BLaER1 treated with 17β-estradiol and CSF1 and Interleukin-3, amounts not matched to agents 10 nM and 100 nM (cell line): ENCODE data around the gene HELZ.
A peak's percentile ranks its signal among the peaks of the same experiment; 100 is the strongest.

Experiments used
- H3K27ac ChIP-seq, 11 experiments: shearing (Covaris generic); formaldehyde crosslinking; 2 replicates each; pipeline ENCODE4 v1.8.1; 2022
- H3K27me3 ChIP-seq, 11 experiments: shearing (Covaris generic); formaldehyde crosslinking; 2 replicates each; pipeline ENCODE4 v1.8.1; 2022
- H3K36me3 ChIP-seq, 11 experiments: shearing (Covaris generic); formaldehyde crosslinking; 2 replicates each; pipeline ENCODE4 v1.8.1; 2022
- H3K4me1 ChIP-seq, 10 experiments: shearing (Covaris generic); formaldehyde crosslinking; 2 replicates each; pipeline ENCODE4 v1.8.1; 2022
- H3K4me2 ChIP-seq, 11 experiments: shearing (Covaris generic); formaldehyde crosslinking; 2 replicates each; pipeline ENCODE4 v1.8.1; 2022
- H3K4me3 ChIP-seq, 10 experiments: shearing (Covaris generic); formaldehyde crosslinking; 2 replicates each; pipeline ENCODE4 v1.8.1; 2022
- H3K9ac ChIP-seq, 11 experiments: shearing (Covaris generic); formaldehyde crosslinking; 2 replicates each; pipeline ENCODE4 v1.8.1; 2022
- H3K9me3 ChIP-seq, 11 experiments: shearing (Covaris generic); formaldehyde crosslinking; replicated peaks in 1 of 11; 2 replicates each; pipeline ENCODE4 v1.8.1; 2022
- H4K20me1 ChIP-seq, 11 experiments: shearing (Covaris generic); formaldehyde crosslinking; 2 replicates each; pipeline ENCODE4 v1.8.1; 2022
- Cebpa-rat ChIP-seq, 11 experiments: shearing (Covaris generic); IDR thresholded peaks; 2 replicates each; pipeline ENCODE4 v1.8.1; 2022

The HELZ gene

DNA sequence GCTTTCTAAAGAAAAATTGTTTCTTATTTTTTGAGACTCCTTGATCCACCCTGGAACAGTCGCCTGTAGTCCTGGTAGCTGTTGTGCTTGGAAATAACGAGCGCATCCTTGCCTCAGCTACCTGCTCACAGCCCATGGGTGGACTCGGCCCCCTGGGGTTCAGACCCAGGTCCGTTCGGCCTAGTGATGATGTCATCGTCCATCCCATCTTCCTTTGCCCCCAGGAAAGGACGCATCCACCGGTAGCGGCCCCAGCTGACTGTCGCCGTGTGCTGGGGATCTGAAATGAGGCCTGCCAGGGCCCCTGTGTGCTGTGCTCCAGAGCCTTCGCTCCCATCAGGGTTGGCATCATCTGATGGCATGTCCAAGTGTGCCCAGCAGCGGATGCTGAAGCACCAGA, 212.6 kb downstream of the HELZ start:
- Histone ChIP-seq H3K9ac (no peak overlapping the region), H3K4me3 (no peak overlapping the region), H3K27ac (no peak overlapping the region), H4K20me1 (no peaks in the 10 kb centered on the region), H3K27me3 (no peaks in the 10 kb centered on the region), H3K36me3 (no peaks in the 10 kb centered on the region), H3K4me2 (peak overlapping the region in 2 of 11 experiments; percentile 7 to 12; a peak in 3 of 22 replicates), H3K4me1 (peaks cover 0 to 11% (median 0%) of the 10 kb centered on the region in 10 experiments; a peak in 3 of 20 replicates), H3K9me3 (peaks cover 0 to 7% (median 0%) of the 10 kb centered on the region in 11 experiments; a peak in 1 of 22 replicates)
- no peak for TF ChIP-seq Cebpa-rat (IDR thresholded peaks at IDR 0.05)

DNA sequence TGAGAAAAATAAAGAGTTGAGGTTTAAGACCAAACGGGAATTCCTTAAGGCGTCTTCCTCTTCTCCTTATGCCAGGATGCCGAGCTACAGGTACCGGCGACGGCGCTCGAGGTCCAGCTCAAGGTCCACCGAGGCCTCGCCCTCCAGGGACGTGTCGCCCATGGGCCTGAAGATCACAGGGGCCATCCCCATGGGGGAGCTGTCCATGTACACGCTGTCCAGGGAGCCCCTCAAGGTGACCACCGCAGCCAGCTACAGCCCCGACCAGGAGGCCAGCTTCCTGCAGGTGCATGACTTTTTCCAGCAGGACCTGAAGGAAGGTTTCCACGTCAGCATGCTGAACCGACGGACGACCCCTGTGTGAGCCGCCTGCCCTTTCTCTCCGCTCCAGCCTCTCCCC, 214.4 kb downstream of the HELZ start:
- Histone ChIP-seq H3K4me2 (no peak overlapping the region), H3K9me3 (no peaks in the 10 kb centered on the region), H3K4me1 (peaks cover 0 to 11% (median 0%) of the 10 kb centered on the region in 10 experiments; a peak in 3 of 20 replicates), H3K27ac (no peak overlapping the region), H3K9ac (no peak overlapping the region), H3K27me3 (no peaks in the 10 kb centered on the region), H4K20me1 (no peaks in the 10 kb centered on the region), H3K36me3 (no peaks in the 10 kb centered on the region), H3K4me3 (no peak overlapping the region)
- no peak for TF ChIP-seq Cebpa-rat (IDR thresholded peaks at IDR 0.05)

DNA sequence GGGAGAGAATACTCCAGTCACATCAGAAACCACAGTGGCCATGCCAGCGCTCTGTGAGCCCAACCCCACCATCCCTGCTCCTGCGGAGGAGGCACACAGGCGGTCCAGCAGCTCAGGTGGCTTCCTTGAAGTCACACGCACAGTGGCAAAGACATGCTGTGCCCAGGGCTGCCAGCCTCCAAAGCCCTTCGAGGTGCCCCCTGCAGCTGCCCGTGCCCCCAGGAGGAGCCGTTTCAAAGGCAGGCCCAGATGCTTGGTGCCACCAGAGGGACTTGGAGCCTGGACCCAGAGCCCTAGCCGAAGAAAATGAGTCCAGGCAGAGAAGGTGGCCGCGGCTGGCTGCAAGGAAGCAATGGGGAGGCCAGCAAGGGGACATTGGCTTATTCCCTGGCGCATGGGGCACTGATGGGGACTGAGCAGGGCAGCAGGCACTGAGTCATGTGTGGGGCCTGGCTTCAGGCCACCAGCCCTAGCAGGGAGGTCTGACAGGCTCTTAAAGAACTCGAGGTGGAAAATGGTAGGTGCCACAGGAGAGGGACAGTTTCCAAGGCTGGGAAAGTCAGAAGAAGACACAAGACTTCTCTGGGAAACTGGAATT, 217.9 kb downstream of the HELZ start:
- Histone ChIP-seq H3K36me3 (no peaks in the 10 kb centered on the region), H3K27ac (no peak overlapping the region), H3K4me1 (peaks cover 0 to 5% (median 0%) of the 10 kb centered on the region in 10 experiments; a peak in 3 of 20 replicates), H3K27me3 (no peaks in the 10 kb centered on the region), H3K4me3 (no peak overlapping the region), H3K9ac (no peak overlapping the region), H3K9me3 (no peaks in the 10 kb centered on the region), H3K4me2 (no peak overlapping the region), H4K20me1 (no peaks in the 10 kb centered on the region)
- TF ChIP-seq Cebpa-rat (IDR thresholded peaks at IDR 0.05), result no peak

DNA sequence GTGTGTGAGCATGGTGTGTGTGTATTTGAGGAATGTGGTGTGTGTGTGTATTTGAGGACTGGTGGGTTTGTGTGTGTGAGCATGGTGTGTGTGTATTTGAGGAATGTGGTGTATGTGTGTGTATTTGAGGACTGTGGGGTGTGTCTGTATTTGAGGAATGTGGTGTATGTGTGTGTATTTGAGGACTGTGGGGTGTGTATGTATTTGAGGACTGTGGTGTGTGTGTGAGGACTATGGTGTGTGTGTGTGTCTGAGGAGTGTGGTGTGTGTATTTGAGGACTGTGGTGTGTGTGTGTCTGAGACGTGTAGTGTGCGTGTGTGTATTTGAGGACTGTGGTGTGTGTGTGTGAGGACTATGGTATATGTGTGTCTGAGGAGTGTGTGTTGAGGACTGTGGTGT, 218.7 kb downstream of the HELZ start:
- Histone ChIP-seq H3K27me3 (no peaks in the 10 kb centered on the region), H3K4me1 (peaks cover 0 to 5% (median 0%) of the 10 kb centered on the region in 10 experiments; a peak in 4 of 20 replicates), H4K20me1 (no peaks in the 10 kb centered on the region), H3K27ac (no peak overlapping the region), H3K9ac (no peak overlapping the region), H3K4me2 (no peak overlapping the region), H3K9me3 (no peaks in the 10 kb centered on the region), H3K4me3 (no peak overlapping the region), H3K36me3 (no peaks in the 10 kb centered on the region)
- no peak for TF ChIP-seq Cebpa-rat (IDR thresholded peaks at IDR 0.05)

DNA sequence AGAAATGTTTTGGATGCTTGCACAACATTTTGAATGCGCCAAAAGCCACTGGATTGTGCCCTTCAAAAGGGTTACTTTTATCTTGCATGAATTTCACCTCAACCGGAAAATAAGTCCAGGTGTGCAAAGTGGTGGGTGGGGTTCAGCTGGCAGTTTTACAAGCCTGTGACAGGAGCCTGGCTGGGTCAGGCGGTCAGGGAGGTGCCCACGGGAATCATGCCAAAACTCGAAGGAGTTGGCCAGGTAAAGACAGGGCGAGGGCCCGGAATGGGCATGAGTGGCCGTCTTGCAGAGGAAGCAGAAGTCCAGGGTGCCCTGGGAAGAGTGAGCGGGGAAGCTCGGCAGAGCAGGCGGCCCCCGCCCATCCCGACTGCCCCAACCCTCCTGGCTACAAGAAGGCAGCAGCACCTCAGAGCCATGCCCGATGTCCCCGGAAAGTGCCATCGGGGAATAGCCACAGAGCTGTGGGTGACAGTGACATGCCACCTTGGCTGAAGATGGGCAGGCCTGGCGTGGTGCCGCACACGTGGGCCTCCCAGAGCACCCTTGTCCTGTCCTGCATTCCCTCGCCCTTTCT, 219.7 kb downstream of the HELZ start:
- Histone ChIP-seq H3K36me3 (no peaks in the 10 kb centered on the region), H3K27me3 (no peaks in the 10 kb centered on the region), H3K27ac (no peak overlapping the region), H3K4me3 (no peak overlapping the region), H4K20me1 (no peaks in the 10 kb centered on the region), H3K9me3 (no peaks in the 10 kb centered on the region), H3K4me2 (no peak overlapping the region), H3K4me1 (peaks cover 0 to 9% (median 0%) of the 10 kb centered on the region in 10 experiments; a peak in 4 of 20 replicates), H3K9ac (no peak overlapping the region)
- no peak for TF ChIP-seq Cebpa-rat (IDR thresholded peaks at IDR 0.05)

DNA sequence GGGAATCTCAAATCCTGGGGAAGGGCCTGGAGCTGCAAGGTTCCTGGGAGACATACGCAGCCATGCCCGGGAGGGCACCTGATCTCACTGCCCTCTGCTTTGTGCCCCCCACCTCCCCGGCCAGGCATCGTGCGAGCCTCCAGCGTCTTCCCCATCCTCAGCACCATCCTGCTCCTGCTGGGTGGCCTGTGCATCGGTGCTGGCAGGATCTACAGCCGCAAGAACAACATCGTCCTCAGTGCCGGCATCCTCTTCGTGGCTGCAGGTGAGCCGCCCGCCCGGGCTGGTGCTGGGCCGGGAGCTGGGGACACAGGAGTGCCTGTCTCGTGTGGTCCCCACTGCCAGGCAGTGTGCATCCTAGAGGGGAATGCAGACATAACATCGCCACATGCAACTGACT, 220.3 kb downstream of the HELZ start:
- H3K27ac ChIP-seq, result no peak overlapping the region
- H3K27me3 ChIP-seq, result no peaks in the 10 kb centered on the region
- H3K36me3 ChIP-seq, result no peaks in the 10 kb centered on the region
- no peak overlapping the region for H3K9ac ChIP-seq
- no peaks in the 10 kb centered on the region for H3K9me3 ChIP-seq
- no peak for TF ChIP-seq Cebpa-rat (IDR thresholded peaks at IDR 0.05)
- no peak overlapping the region for H3K4me2 ChIP-seq
- H4K20me1 ChIP-seq, result no peaks in the 10 kb centered on the region
- peaks cover 0 to 9% (median 0%) of the 10 kb centered on the region in 10 experiments; a peak in 4 of 20 replicates for H3K4me1 ChIP-seq
- no peak overlapping the region for H3K4me3 ChIP-seq

DNA sequence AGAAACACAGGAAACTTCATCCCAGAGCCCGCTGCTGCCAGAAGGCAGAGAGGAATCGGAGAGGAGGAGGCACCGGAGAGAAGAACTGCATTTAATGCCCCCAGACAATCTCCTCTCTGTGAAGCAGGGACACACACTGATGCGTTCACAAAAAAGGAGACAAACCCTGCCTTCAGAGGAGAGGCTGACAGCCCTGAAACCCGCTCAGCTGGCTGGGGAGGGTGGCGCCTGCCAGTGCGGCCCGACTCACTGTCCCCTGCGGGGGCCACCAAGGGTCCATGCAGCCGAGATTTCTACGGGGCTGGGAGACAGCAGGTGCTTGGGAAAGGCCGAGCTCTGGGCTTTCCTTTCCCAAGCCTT, 222.6 kb downstream of the HELZ start:
- Histone ChIP-seq H3K27ac (no peak overlapping the region), H3K4me3 (no peak overlapping the region), H3K9me3 (no peaks in the 10 kb centered on the region), H3K4me2 (no peak overlapping the region), H3K36me3 (no peaks in the 10 kb centered on the region), H3K9ac (no peak overlapping the region), H4K20me1 (no peaks in the 10 kb centered on the region), H3K27me3 (no peaks in the 10 kb centered on the region), H3K4me1 (peaks cover 0 to 10% (median 6%) of the 10 kb centered on the region in 10 experiments; a peak in 9 of 20 replicates)
- no peak for TF ChIP-seq Cebpa-rat (IDR thresholded peaks at IDR 0.05)

DNA sequence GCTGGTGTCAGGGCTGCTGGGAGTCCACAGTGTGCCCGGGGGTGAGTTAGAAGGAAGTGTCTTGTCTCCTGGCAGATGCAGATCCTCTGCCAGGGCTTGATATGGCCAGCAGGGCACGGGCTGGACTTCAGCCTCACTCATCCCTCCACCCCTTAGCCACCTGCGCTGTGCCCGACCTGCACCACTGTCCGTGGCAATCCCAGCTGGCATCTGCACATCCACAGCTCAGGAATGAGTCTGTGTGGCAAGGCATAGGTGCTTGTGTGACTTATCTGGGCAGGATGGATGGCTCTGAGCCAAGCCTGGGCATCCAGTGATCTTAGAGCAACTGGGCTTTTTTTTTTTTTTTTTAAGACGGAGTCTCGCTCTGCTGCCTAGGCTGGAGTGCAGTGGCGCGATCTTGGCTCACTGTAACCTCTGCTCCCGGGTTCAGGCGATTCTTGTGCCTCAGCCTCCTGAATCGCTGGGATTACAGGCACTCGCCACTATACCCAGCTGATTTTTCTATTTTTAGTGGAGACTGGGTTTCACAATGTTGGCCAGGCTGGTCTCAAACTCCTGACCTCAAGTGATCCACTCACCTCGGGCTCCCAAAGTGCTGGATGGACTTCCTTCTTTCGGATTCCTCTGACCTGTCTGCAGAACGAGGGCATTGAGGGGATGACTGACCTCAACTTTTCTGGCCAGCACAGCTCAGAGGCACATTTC, 223.1 kb downstream of the HELZ start:
- Histone ChIP-seq H3K27ac (no peak overlapping the region), H3K4me1 (peaks cover 0 to 10% (median 6%) of the 10 kb centered on the region in 10 experiments; a peak in 9 of 20 replicates), H3K4me2 (no peak overlapping the region), H3K9me3 (no peaks in the 10 kb centered on the region), H3K9ac (no peak overlapping the region), H3K27me3 (no peaks in the 10 kb centered on the region), H4K20me1 (no peaks in the 10 kb centered on the region), H3K4me3 (no peak overlapping the region), H3K36me3 (no peaks in the 10 kb centered on the region)
- TF ChIP-seq Cebpa-rat (IDR thresholded peaks at IDR 0.05), result no peak

DNA sequence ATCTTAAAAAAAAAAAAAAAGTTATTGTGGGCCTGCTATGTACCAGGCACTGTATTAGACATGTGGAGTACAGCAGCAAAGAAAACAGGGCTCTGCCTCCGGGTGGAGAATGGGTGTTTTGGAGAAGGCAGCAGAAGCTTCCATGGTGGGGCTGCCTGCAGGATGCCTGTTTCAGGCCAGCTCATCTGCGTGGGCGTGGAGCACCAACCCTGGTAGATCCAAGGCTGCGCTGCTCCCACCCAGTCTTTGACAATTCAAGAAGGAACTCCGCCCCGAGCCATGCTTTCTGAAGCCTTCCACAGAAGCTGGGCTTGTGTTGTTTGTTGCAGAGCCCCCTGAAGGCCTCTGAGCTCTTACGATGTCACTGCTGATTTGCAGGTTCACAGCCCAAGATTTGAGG, 223.8 kb downstream of the HELZ start:
- Histone ChIP-seq H3K4me3 (no peak overlapping the region), H3K9ac (no peak overlapping the region), H3K4me1 (peaks cover 0 to 10% (median 6%) of the 10 kb centered on the region in 10 experiments; a peak in 9 of 20 replicates), H3K4me2 (no peak overlapping the region; a peak in 1 of 22 replicates), H4K20me1 (no peaks in the 10 kb centered on the region), H3K27ac (no peak overlapping the region), H3K9me3 (no peaks in the 10 kb centered on the region), H3K27me3 (no peaks in the 10 kb centered on the region), H3K36me3 (no peaks in the 10 kb centered on the region)
- no peak for TF ChIP-seq Cebpa-rat (IDR thresholded peaks at IDR 0.05)
